Measurements from ENCODE around the gene FAM216B. TPM values are rescaled to one million over a fixed set of nuclear protein-coding genes. Genes with fewer than 3 reads are reported as not detected.

FAM216B gene
- total RNA-seq, 3 donors from 2014 or later (not counting 1 experiment from before 2014, with no cell fraction given): not detected

GRCh38 chr13:42821437-42821836 is 40.1 kb downstream of the FAM216B start:
- ATAC-seq: no peak
- H3K9me3 ChIP-seq (ENCODE audit: control insufficient read depth, insufficient read depth, low read length): no peaks in the 10 kb centered on the region
- no peaks in the 10 kb centered on the region for H3K4me1 ChIP-seq (ENCODE audit: control insufficient read depth, insufficient read depth, low read length)
- Mint-ChIP-seq H3K27ac (no peak overlapping the region), H3K4me1 (no peaks in the 10 kb centered on the region), H3K9me3 (peaks cover 0 to 2% of the 10 kb centered on the region in 2 donors), H3K27me3 (ENCODE audit: low read depth in 2 of 2) (peaks cover 7 to 35% of the 10 kb centered on the region in 2 donors), H3K36me3 (no peaks in the 10 kb centered on the region), H3K4me3 (no peak overlapping the region)
- intact Hi-C loops (cut with micrococcal nuclease): no loop called here
- H3K4me3 ChIP-seq (ENCODE audit: low read length): no peak overlapping the region
- no peaks in the 10 kb centered on the region for H3K36me3 ChIP-seq (ENCODE audit: control insufficient read depth, insufficient read depth, low read length)
- H3K27ac ChIP-seq (ENCODE audit: low read length): no peak overlapping the region
- no peaks in the 10 kb centered on the region for H3K27me3 ChIP-seq (ENCODE audit: control insufficient read depth, insufficient read depth, low read length)
- 88% methylated on average over 1 of the region's 1 CpG for WGBS (ENCODE audit: insufficient coverage)
- no peak for TF ChIP-seq CTCF (IDR thresholded peaks at IDR 0.05)
- no peak for DNase-seq

- H3K27ac ChIP-seq (ENCODE audit: low read length): no peak overlapping the region
- intact Hi-C loops (cut with micrococcal nuclease): no loop called here
- no peak overlapping the region for H3K4me3 Mint-ChIP-seq
- H3K27me3 ChIP-seq (ENCODE audit: control insufficient read depth, insufficient read depth, low read length): no peaks in the 10 kb centered on the region
- no peaks in the 10 kb centered on the region for H3K9me3 Mint-ChIP-seq
- H3K4me1 Mint-ChIP-seq: peaks cover 8 to 13% of the 10 kb centered on the region in 2 donors
- no peak for TF ChIP-seq CTCF (IDR thresholded peaks at IDR 0.05)
- no peaks in the 10 kb centered on the region for H3K4me1 ChIP-seq (ENCODE audit: control insufficient read depth, insufficient read depth, low read length)
- no peak overlapping the region for H3K27ac Mint-ChIP-seq
- H3K4me3 ChIP-seq (ENCODE audit: low read length): no peak overlapping the region
- peaks cover 5 to 9% of the 10 kb centered on the region in 2 donors for H3K27me3 Mint-ChIP-seq (ENCODE audit: low read depth in 2 of 2)
- DNase-seq: no peak
- no peaks in the 10 kb centered on the region for H3K36me3 Mint-ChIP-seq
- H3K36me3 ChIP-seq (ENCODE audit: control insufficient read depth, insufficient read depth, low read length): no peaks in the 10 kb centered on the region
- ATAC-seq: no peak
- WGBS (ENCODE audit: insufficient coverage): 64% methylated on average over 10 of the region's 10 CpGs
- no peaks in the 10 kb centered on the region for H3K9me3 ChIP-seq (ENCODE audit: control insufficient read depth, insufficient read depth, low read length)
Measured at GRCh38 chr13:42832341-42833096, 51.1 kb downstream of the FAM216B start.

- no peaks in the 10 kb centered on the region for H3K9me3 Mint-ChIP-seq
Measured at GRCh38 chr13:42834946-42835345, 53.6 kb downstream of the FAM216B start.

More at GRCh38 chr13:42834946-42835345, 53.6 kb downstream of the FAM216B start:
- Mint-ChIP-seq H3K27ac (no peak overlapping the region), H3K4me1 (peaks cover 8 to 13% of the 10 kb centered on the region in 2 donors), H3K4me3 (no peak overlapping the region), H3K27me3 (ENCODE audit: low read depth in 2 of 2) (peaks cover 3 to 25% of the 10 kb centered on the region in 2 donors), H3K36me3 (no peaks in the 10 kb centered on the region)
- Histone ChIP-seq H3K4me3 (ENCODE audit: low read length) (no peak overlapping the region), H3K27ac (ENCODE audit: low read length) (no peak overlapping the region), H3K4me1 (ENCODE audit: control insufficient read depth, insufficient read depth, low read length) (no peaks in the 10 kb centered on the region), H3K36me3 (ENCODE audit: control insufficient read depth, insufficient read depth, low read length) (no peaks in the 10 kb centered on the region), H3K27me3 (ENCODE audit: control insufficient read depth, insufficient read depth, low read length) (no peaks in the 10 kb centered on the region), H3K9me3 (ENCODE audit: control insufficient read depth, insufficient read depth, low read length) (no peaks in the 10 kb centered on the region)
- WGBS (ENCODE audit: insufficient coverage): 75% methylated on average over 3 of the region's 3 CpGs
- no peak for DNase-seq
- no peak for ATAC-seq
- TF ChIP-seq CTCF (IDR thresholded peaks at IDR 0.05): no peak
- intact Hi-C loops (cut with micrococcal nuclease): no loop called here

Measured in natural killer cell (primary cell).